GM18517 (cell line): ENCODE data around the gene ARHGAP4.

ENCODE experiments used
- ATAC-seq: cut with Tn5 transposase; IDR thresholded peaks from one replicate; pipeline ENCODE4 v1.9.1; 2021; ENCODE audit warnings: mild to moderate bottlenecking, moderate library complexity; ENCODE audit not compliant: unreplicated experiment

The ARHGAP4 gene

GRCh38 chrX:153928846-153929245 is 2.8 kb upstream of the ARHGAP4 start:
- no peak for ATAC-seq

GRCh38 chrX:153927922-153928760 is 2.1 kb upstream of the ARHGAP4 start:
- ATAC-seq: peak; percentile 85

- ATAC-seq: no peak
Observed at GRCh38 chrX:153927672-153927921, 1.5 kb upstream of the ARHGAP4 start.

- peak; percentile 34 for ATAC-seq
Observed at GRCh38 chrX:153926858-153927671, 1.0 kb upstream of the ARHGAP4 start.

- peak; percentile 0 for ATAC-seq
Observed at GRCh38 chrX:153926552-153926857, 441 bp upstream of the ARHGAP4 start.

GRCh38 chrX:153925387-153925738 is 701 bp downstream of the ARHGAP4 start:
- no peak for ATAC-seq

GRCh38 chrX:153924149-153924861 is 1.8 kb downstream of the ARHGAP4 start:
- no peak for ATAC-seq

- no peak for ATAC-seq
Observed at GRCh38 chrX:153922932-153923857, 2.9 kb downstream of the ARHGAP4 start.

- no peak for ATAC-seq
Observed at GRCh38 chrX:153921511-153922446, 4.3 kb downstream of the ARHGAP4 start.

- ATAC-seq: no peak
Observed at GRCh38 chrX:153921070-153921469, 5.0 kb downstream of the ARHGAP4 start.

GRCh38 chrX:153920546-153920945 is 5.5 kb downstream of the ARHGAP4 start:
- no peak for ATAC-seq

- no peak for ATAC-seq
Observed at GRCh38 chrX:153919281-153919680, 6.8 kb downstream of the ARHGAP4 start.

GRCh38 chrX:153917869-153918268 is 8.2 kb downstream of the ARHGAP4 start:
- ATAC-seq: no peak

GRCh38 chrX:153913701-153914100 is 12.4 kb downstream of the ARHGAP4 start:
- no peak for ATAC-seq

GRCh38 chrX:153913211-153913610 is 12.9 kb downstream of the ARHGAP4 start:
- ATAC-seq: no peak

- no peak for ATAC-seq
Observed at GRCh38 chrX:153911798-153912197, 14.3 kb downstream of the ARHGAP4 start.

- no peak for ATAC-seq
Observed at GRCh38 chrX:153910446-153910845, 15.6 kb downstream of the ARHGAP4 start.

GRCh38 chrX:153909980-153910360 is 16.1 kb downstream of the ARHGAP4 start:
- ATAC-seq: no peak

GRCh38 chrX:153909024-153909979 is 16.8 kb downstream of the ARHGAP4 start:
- ATAC-seq: no peak
